Brain pericyte (primary cell): ENCODE data around the gene TTYH3.

Experiments used
- DNase-seq: peaks from one replicate; pipeline ENCODE4 v3.0.0-alpha.2; 2012; ENCODE audit warnings: low read depth, low spot score

TTYH3 gene

GRCh38 chr7:2649139-2649838 lies 17.5 kb downstream of the TTYH3 start:
- no peak for DNase-seq

GRCh38 chr7:2649991-2650390 lies 18.2 kb downstream of the TTYH3 start:
- no peak for DNase-seq

GRCh38 chr7:2650451-2650850 lies 18.7 kb downstream of the TTYH3 start:
- DNase-seq = no peak

GRCh38 chr7:2651336-2651735 lies 19.6 kb downstream of the TTYH3 start:
- no peak for DNase-seq

- no peak for DNase-seq
These were observed 20.3 kb downstream of the TTYH3 start for GRCh38 chr7:2651847-2652735.

GRCh38 chr7:2652736-2653060 lies 20.9 kb downstream of the TTYH3 start:
- DNase-seq = no peak

DNA sequence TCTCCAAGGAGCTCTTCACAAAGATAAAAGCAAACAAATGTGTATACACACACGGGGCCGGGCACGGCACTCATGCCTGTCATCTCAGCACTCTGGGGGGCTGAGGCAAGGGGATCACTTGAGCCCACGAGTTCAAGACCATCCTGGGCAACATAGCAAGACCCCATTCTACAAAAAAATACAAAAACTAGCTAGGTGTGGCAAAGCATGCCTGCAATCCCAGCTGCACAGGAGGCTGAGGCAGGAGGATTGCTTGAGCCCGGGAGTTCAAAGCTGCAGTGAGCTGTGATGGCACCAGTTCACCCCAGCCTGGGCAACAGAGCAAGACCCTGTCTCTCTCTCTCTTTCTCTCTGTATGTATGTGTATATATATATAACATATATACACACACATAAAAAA lies 22.3 kb downstream of the TTYH3 start:
- no peak for DNase-seq

DNA sequence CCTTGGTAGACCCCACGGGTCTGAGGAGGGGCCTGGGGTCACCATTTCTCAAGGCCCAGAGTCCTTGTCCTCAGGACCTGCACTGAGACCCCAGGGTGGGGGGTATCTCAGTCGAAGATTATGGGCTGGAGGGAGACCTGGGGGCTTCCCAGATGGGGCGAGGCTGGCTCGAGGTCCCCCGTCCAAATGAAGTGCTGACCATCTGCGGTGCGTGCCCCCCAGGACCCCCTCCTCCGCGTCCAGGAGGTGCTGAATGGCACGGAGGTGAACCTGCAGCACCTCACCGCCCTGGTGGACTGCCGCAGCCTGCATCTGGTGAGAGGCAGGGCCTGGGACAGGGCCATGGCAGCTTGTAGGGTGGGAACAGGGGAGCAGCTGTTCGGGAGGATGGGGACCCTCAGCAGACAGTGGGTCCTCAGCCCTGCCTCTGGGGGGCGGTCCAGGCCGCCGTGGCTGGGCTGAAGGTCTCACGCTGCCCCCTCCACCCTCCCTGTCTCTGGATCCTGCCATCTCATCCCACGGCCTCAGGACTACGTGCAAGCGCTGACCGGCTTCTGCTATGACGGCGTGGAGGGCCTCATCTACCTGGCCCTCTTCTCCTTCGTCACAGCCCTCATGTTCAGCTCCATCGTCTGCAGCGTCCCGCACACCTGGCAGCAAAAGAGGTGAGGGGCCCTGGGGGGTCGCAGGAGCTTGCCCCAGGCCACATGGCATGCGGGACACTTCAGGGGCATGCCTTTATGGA lies 24.3 kb downstream of the TTYH3 start:
- no peak for DNase-seq

DNA sequence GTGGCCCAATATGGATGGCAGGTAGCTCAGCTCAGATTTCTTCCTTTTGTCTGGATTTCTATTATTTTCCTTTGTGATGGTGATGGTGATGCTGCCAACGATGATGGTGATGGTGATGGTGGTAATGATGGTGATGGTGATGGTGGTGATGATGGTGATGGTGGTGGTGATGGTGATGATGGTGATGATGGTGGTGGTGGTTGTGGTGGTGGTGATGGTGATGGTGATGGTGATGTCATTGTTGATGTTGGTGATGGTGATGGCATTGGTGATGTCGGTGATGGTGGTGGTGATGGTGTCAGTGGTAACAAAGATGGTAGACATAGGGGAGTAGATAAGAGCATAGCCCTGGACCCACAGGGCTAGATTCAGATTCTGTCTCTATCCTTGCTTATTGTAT lies 25.4 kb downstream of the TTYH3 start:
- DNase-seq = no peak

- no peak for DNase-seq
These were observed 26.3 kb downstream of the TTYH3 start for GRCh38 chr7:2657920-2658671.

DNA sequence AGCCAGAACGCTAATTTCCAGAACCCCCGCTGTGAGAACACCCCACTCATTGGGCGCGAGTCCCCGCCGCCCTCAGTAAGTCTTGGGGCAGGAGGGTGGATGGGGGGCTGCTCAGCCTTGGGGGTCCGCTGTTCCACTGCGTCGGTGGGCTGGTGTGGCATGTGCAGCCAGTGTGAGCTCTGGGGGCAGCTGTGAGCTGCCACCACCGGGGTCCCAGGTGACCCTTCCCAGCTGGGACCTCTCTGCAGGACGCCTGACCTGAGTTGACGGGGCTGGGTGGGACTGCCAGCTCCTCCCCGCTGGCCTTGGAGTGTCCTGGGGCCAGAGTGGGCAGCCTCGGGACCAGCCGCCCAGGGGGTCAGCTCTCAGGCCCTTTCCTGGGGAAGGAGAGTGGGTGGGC lies 27.2 kb downstream of the TTYH3 start:
- DNase-seq = no peak

- DNase-seq = no peak
These were observed 28.0 kb downstream of the TTYH3 start for GRCh38 chr7:2659556-2660358.

- DNase-seq = no peak
These were observed 28.7 kb downstream of the TTYH3 start for GRCh38 chr7:2660359-2661095.

DNA sequence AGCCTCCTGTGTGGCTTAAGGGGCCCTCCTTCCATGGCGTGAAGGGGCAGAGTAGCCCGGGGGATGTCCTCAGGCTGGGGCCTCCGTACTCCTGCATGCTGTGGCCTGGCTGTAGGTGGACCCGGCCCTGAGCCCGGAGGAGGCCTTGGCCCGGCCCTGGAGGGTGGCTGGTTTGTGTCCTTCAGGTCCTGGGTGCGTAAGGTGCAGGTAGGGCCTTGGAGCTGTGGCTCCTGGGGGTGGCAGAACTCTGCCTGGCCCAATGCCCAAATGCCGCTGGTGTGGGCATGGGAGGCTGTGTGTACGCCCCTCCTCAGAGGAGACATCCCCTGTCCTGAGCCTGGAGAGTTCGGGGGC lies 29.3 kb downstream of the TTYH3 start:
- DNase-seq = no peak

- DNase-seq = no peak
These were observed 30.0 kb downstream of the TTYH3 start for GRCh38 chr7:2661602-2662272.

- no peak for DNase-seq
These were observed 30.7 kb downstream of the TTYH3 start for GRCh38 chr7:2662273-2663120.

GRCh38 chr7:2663121-2663886 lies 31.5 kb downstream of the TTYH3 start:
- no peak for DNase-seq

DNA sequence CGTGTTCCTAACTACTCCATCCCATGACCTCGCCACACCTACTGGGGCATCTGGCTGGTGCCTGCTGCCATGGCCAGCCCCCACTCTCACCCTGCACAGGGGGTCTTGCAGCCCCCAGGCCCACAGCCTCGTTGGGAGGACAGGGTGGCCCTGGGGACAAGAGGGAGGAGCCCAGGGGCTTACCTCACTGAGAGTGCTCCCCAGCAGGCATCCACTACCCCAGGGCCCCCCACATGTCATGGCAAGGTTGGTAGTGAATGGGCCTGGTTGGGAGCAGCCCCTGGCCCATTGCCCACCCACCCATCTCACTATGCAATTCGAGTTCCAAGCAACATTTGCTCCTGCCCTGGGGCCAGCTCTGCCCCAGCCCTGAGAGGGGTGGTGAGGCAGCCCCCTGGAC lies 32.2 kb downstream of the TTYH3 start:
- no peak for DNase-seq
